Hepatocyte (in vitro differentiated cells): Measurements from ENCODE around the gene BCAS1. TPM values are rescaled to one million over a fixed set of nuclear protein-coding genes. Genes with fewer than 3 reads are reported as not detected.

Experiments used
- DNase-seq: peaks from one replicate; pipeline ENCODE4 v3.0.0-alpha.2; 2016; ENCODE audit warnings: low spot score
- H2AFZ ChIP-seq: fragments of 200-600 bp; sonication (generic); 2 replicates; pipeline ENCODE4 v1.6.0; 2016; ENCODE audit warnings: antibody characterized with exemption, mild to moderate bottlenecking
- H3K27ac ChIP-seq: fragments of 200-600 bp; sonication (generic); 2 replicates; pipeline ENCODE4 v1.5.1; 2016; ENCODE audit warnings: mild to moderate bottlenecking
- H3K27me3 ChIP-seq: fragments of 200-600 bp; sonication (generic); 2 replicates; pipeline ENCODE4 v1.6.1; 2016
- H3K36me3 ChIP-seq: fragments of 200-600 bp; sonication (generic); replicated peaks from 2 replicates; pipeline ENCODE4 v1.5.1; 2016; ENCODE audit warnings: low read depth; ENCODE audit not compliant: insufficient read depth
- H3K4me1 ChIP-seq: fragments of 200-600 bp; sonication (generic); 2 replicates; pipeline ENCODE4 v1.5.1; 2016; ENCODE audit warnings: mild to moderate bottlenecking, moderate library complexity; ENCODE audit not compliant: insufficient read depth
- H3K4me2 ChIP-seq: fragments of 200-600 bp; sonication (generic); 2 replicates; pipeline ENCODE4 v1.6.0; 2016
- H3K4me3 ChIP-seq: fragments of 200-600 bp; sonication (generic); 2 replicates; pipeline ENCODE4 v1.5.1; 2016; ENCODE audit warnings: mild to moderate bottlenecking
- H3K79me2 ChIP-seq: fragments of 200-600 bp; sonication (generic); 2 replicates; pipeline ENCODE4 v1.6.0; 2017; ENCODE audit warnings: mild to moderate bottlenecking
- H3K9me2 ChIP-seq: fragments of 200-600 bp; sonication (generic); replicated peaks from 2 replicates; pipeline ENCODE4 v1.6.0; 2017; ENCODE audit warnings: mild to moderate bottlenecking; ENCODE audit not compliant: insufficient read depth
- H3K9me3 ChIP-seq: fragments of 200-600 bp; sonication (generic); 2 replicates; pipeline ENCODE4 v1.5.1; 2016; ENCODE audit warnings: low read depth, mild to moderate bottlenecking
- H4K20me1 ChIP-seq: fragments of 200-600 bp; sonication (generic); 2 replicates; pipeline ENCODE4 v1.6.0; 2016; ENCODE audit warnings: mild to moderate bottlenecking; ENCODE audit not compliant: insufficient read depth, poor library complexity, severe bottlenecking
- CTCF ChIP-seq: fragments of 200-600 bp; sonication (generic); IDR thresholded peaks from 2 replicates; pipeline ENCODE4 v1.5.1; 2016; ENCODE audit warnings: antibody characterized with exemption, mild to moderate bottlenecking; ENCODE audit not compliant: poor library complexity
- EZH2 ChIP-seq: fragments of 200-600 bp; sonication (generic); IDR thresholded peaks from 2 replicates; pipeline ENCODE4 v1.6.1; 2016; ENCODE audit warnings: antibody characterized with exemption, mild to moderate bottlenecking, borderline replicate concordance
- EZH2phosphoT487 ChIP-seq: fragments of 200-600 bp; sonication (generic); IDR thresholded peaks from one replicate; pipeline ENCODE4 v1.6.1; 2018; ENCODE audit warnings: antibody characterized with exemption, mild to moderate bottlenecking, low read depth, moderate library complexity; ENCODE audit not compliant: unreplicated experiment, severe bottlenecking
- WGBS: methylation state at CpG from one replicate; pipeline ENCODE4 v1.1.6; 2016; ENCODE audit warnings: low lambda C conversion rate; ENCODE audit errors: missing lambda C conversion rate; 5-methylcytosine and 5-hydroxymethylcytosine counted together
- polyA plus RNA-seq: library from polyadenylated mRNA; unstranded; fragments of >200 nt; fragmentation: Nextera tagmentation; extraction: Ambion mirVana; gene quantifications from 2 replicates; pipeline ENCODE4 v1.2.1, GENCODE V29; 2016
- total RNA-seq: library from RNA; depleted of rRNA; stranded (reverse); fragments of >200 nt; gene quantifications from 2 replicates; pipeline ENCODE4 v1.2.3, GENCODE V29; 2014

Gene BCAS1
- total and polyA plus RNA-seq, 2 experiments from 2014 or later, result 4.9 to 9.8 TPM

GRCh38 chr20:53981752-53982437 is 88.5 kb downstream of the BCAS1 start:
- Histone ChIP-seq H3K9me3 (peaks cover 5% of the 10 kb centered on the region), H3K4me3 (no peak overlapping the region), H3K9me2 (no peaks in the 10 kb centered on the region), H3K27me3 (no peaks in the 10 kb centered on the region), H3K79me2 (no peaks in the 10 kb centered on the region), H3K4me1 (no peaks in the 10 kb centered on the region), H3K4me2 (no peak overlapping the region), H3K27ac (no peak overlapping the region), H4K20me1 (no peaks in the 10 kb centered on the region), H2AFZ (no peak overlapping the region), H3K36me3 (no peaks in the 10 kb centered on the region)
- WGBS, result 78% methylated on average over 4 of the region's 4 CpGs
- TF ChIP-seq CTCF (no peak), EZH2phosphoT487 (no peak), EZH2 (no peak)
- DNase-seq, result no peak

- Histone ChIP-seq H3K79me2 (no peaks in the 10 kb centered on the region), H2AFZ (no peak overlapping the region), H3K9me2 (no peaks in the 10 kb centered on the region), H3K4me1 (no peaks in the 10 kb centered on the region), H4K20me1 (no peaks in the 10 kb centered on the region), H3K27ac (peak overlapping the region; percentile 38), H3K36me3 (no peaks in the 10 kb centered on the region), H3K4me3 (no peak overlapping the region), H3K4me2 (no peak overlapping the region), H3K27me3 (no peaks in the 10 kb centered on the region), H3K9me3 (peaks cover 5% of the 10 kb centered on the region)
- DNase-seq, result no peak
- TF ChIP-seq EZH2phosphoT487 (no peak), EZH2 (no peak), CTCF (no peak)
- 88% methylated on average over 5 of the region's 5 CpGs for WGBS
These were observed 89.3 kb downstream of the BCAS1 start for GRCh38 chr20:53981130-53981529.

GRCh38 chr20:53980031-53980465 is 90.3 kb downstream of the BCAS1 start:
- no peak overlapping the region for H2AFZ ChIP-seq
- WGBS, result 44% methylated on average over 4 of the region's 4 CpGs
- no peak for DNase-seq

More at GRCh38 chr20:53980031-53980465, 90.3 kb downstream of the BCAS1 start:
- no peak overlapping the region for H3K4me3 ChIP-seq
- peaks cover 5% of the 10 kb centered on the region for H3K9me3 ChIP-seq
- H3K79me2 ChIP-seq, result no peaks in the 10 kb centered on the region
- no peaks in the 10 kb centered on the region for H3K27me3 ChIP-seq
- no peak overlapping the region for H3K27ac ChIP-seq
- no peaks in the 10 kb centered on the region for H3K4me1 ChIP-seq
- no peaks in the 10 kb centered on the region for H3K36me3 ChIP-seq
- TF ChIP-seq CTCF, result no peak
- TF ChIP-seq EZH2phosphoT487, result no peak
- TF ChIP-seq EZH2, result no peak
- no peaks in the 10 kb centered on the region for H3K9me2 ChIP-seq
- H3K4me2 ChIP-seq, result no peak overlapping the region
- H4K20me1 ChIP-seq, result no peaks in the 10 kb centered on the region
